Body of pancreas (tissue), 4 donors: Measurements from ENCODE around the gene SPATS2. TPM values are rescaled to one million over a fixed set of nuclear protein-coding genes. Genes with fewer than 3 reads are reported as not detected.

Experiments
- ATAC-seq: fragments of 150-250 bp; one replicate; pipeline ENCODE4 v1.9.1; 2016
- DNase-seq, 4 donors: peaks; one replicate each; pipeline ENCODE4 v3.0.0-alpha.2; 2019
- H3K27ac ChIP-seq, 4 donors: fragments of 200-600 bp; sonication (generic); 1 replicate in 3 of 4; 2 replicates in 1 of 4; pipeline versions ENCODE4 v1.5.1 to v1.6.1; 2016 to 2019; ENCODE audit warnings: mild to moderate bottlenecking in 1 of 4, mixed read lengths in 1 of 4, moderate library complexity in 1 of 4
- H3K27me3 ChIP-seq, 2 donors: fragments of 200-600 bp; sonication (generic); one replicate each; pipeline ENCODE4 v1.6.0; 2016; ENCODE audit warnings: mild to moderate bottlenecking in 1 of 2
- H3K36me3 ChIP-seq, 2 donors: fragments of 200-600 bp; sonication (generic); replicated peaks in 1 of 2; 2 replicates each; pipeline ENCODE4 v1.5.1; 2016; ENCODE audit warnings: low read depth in 2 of 2; ENCODE audit not compliant: insufficient read depth in 1 of 2
- H3K4me1 ChIP-seq: fragments of 200-600 bp; sonication (generic); one replicate; pipeline ENCODE4 v1.6.0; 2016
- H3K4me3 ChIP-seq, 2 donors: fragments of 200-600 bp; sonication (generic); 1 replicate in 1 of 2; 2 replicates in 1 of 2; pipeline ENCODE4 v1.5.1; 2016 to 2019
- H3K9me3 ChIP-seq, 3 donors: fragments of 200-600 bp; sonication (generic); 1 replicate in 2 of 3; 2 replicates in 1 of 3; pipeline ENCODE4 v1.5.1; 2016
- CTCF ChIP-seq, 7 experiments: fragments of 450-650 bp in 4 of 7; fragments of 200-600 bp in 3 of 7; sonication (generic) in 3 of 7; IDR thresholded peaks; one replicate each; pipeline ENCODE4 v1.5.1; 2016 to 2019; ENCODE audit warnings: antibody characterized with exemption in 7 of 7
- POLR2A ChIP-seq, 3 donors: fragments of 450-650 bp; IDR thresholded peaks; one replicate each; pipeline ENCODE4 v1.6.1; 2016; ENCODE audit warnings: antibody characterized with exemption in 3 of 3, mild to moderate bottlenecking in 2 of 3
- WGBS, 2 donors: methylation state at CpG; one replicate each; pipeline ENCODE4 v1.1.5; 2017; 5-methylcytosine and 5-hydroxymethylcytosine counted together
- intact Hi-C: fragments of 100-400 bp; cut with DNase I; formaldehyde crosslinking; loops from one replicate; pipeline ENCODE4 v1.15.1; 2023
- total RNA-seq, 2 donors: library from RNA; depleted of rRNA; stranded (reverse); fragments of >200 nt; gene quantifications; one replicate each; pipeline ENCODE4 v1.1.0, GENCODE V29; 2016

Gene SPATS2
- total RNA-seq, 2 donors from 2014 or later = 10.9 to 17.5 TPM

GRCh38 chr12:49362077-49362476, 5.2 kb upstream of the SPATS2 start:
- no peaks in the 10 kb centered on the region for H3K27me3 ChIP-seq
- DNase-seq (no peak), ATAC-seq (no peak)
- no peak overlapping the region for H3K27ac ChIP-seq
- TF ChIP-seq POLR2A (IDR thresholded peaks at IDR 0.05) (no peak), CTCF (IDR thresholded peaks at IDR 0.05) (no peak)
- peaks cover 9% of the 10 kb centered on the region for H3K4me1 ChIP-seq
- 95 to 100% methylated on average over 1 of the region's 1 CpG for WGBS, 2 donors
- no peak overlapping the region for H3K4me3 ChIP-seq
- H3K36me3 ChIP-seq = no peaks in the 10 kb centered on the region
- no peaks in the 10 kb centered on the region for H3K9me3 ChIP-seq
- intact Hi-C loops = loop anchor here (10.0 kb wide), 2 partner anchors 143 to 213 kb away; no protein-coding TSS in a partner anchor

DNA sequence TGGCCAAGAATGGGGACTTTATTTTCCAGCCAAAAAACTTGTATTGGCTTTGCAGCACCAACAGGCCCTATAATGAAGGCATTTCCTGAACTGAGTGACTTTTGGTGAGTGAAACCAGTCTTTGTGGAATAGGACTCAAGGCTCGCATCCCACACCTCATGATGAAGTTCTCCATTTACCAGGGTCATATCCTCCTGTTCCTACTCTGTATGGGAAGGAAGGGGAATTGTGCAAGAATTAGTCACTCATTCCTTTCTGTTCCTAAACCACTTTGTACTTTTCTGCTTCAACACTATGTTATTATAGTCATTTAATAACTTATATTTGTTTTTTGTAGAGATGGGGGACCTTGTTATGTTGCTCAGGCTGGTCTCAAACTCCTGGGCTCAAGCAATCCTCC, 2.3 kb upstream of the SPATS2 start:
- Histone ChIP-seq H3K27ac (peak overlapping the region in 1 of 4 donors; percentile 22), H3K4me3 (no peak overlapping the region), H3K36me3 (no peaks in the 10 kb centered on the region), H3K9me3 (no peaks in the 10 kb centered on the region), H3K4me1 (peaks cover 24% of the 10 kb centered on the region), H3K27me3 (no peaks in the 10 kb centered on the region)
- ATAC-seq (no peak), DNase-seq (peak in 1 of 4 donors; percentile 41)
- intact Hi-C loops = loop anchor here (10.0 kb wide), 2 partner anchors 140 to 210 kb away; no protein-coding TSS in a partner anchor
- 70 to 100% methylated on average over 1 of the region's 1 CpG for WGBS, 2 donors
- no peak for TF ChIP-seq POLR2A (IDR thresholded peaks at IDR 0.05)
- TF ChIP-seq CTCF (IDR thresholded peaks at IDR 0.05) = no peak

DNA sequence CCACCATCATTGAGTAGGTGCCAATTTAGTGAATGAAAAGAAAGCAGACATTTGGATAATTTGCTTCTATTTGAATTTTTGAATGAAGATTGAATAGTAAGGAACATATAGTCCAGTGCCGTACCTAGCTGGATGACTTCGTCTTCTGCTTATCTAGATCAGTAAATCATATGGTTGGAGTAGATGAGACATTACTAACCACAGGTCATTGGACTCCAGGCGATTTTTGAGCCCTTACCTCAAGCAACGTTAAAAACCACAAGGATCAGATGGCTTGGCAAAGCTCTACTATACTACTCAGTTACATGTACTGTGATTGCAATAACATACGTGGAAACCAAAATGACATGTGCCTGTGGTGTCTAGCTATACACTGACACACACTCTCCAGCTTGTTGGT, 1.7 kb upstream of the SPATS2 start:
- intact Hi-C loops = loop anchor here (10.0 kb wide), 2 partner anchors 139 to 209 kb away; no protein-coding TSS in a partner anchor
- TF ChIP-seq CTCF (IDR thresholded peaks at IDR 0.05) (no peak), POLR2A (IDR thresholded peaks at IDR 0.05) (no peak)
- 66 to 73% methylated on average over 5 of the region's 5 CpGs for WGBS, 2 donors
- no peaks in the 10 kb centered on the region for H3K27me3 ChIP-seq
- DNase-seq (no peak), ATAC-seq (no peak)
- H3K9me3 ChIP-seq = no peaks in the 10 kb centered on the region
- H3K4me1 ChIP-seq = peaks cover 28% of the 10 kb centered on the region
- H3K4me3 ChIP-seq = no peak overlapping the region
- H3K36me3 ChIP-seq = no peaks in the 10 kb centered on the region
- H3K27ac ChIP-seq = no peak overlapping the region

DNA sequence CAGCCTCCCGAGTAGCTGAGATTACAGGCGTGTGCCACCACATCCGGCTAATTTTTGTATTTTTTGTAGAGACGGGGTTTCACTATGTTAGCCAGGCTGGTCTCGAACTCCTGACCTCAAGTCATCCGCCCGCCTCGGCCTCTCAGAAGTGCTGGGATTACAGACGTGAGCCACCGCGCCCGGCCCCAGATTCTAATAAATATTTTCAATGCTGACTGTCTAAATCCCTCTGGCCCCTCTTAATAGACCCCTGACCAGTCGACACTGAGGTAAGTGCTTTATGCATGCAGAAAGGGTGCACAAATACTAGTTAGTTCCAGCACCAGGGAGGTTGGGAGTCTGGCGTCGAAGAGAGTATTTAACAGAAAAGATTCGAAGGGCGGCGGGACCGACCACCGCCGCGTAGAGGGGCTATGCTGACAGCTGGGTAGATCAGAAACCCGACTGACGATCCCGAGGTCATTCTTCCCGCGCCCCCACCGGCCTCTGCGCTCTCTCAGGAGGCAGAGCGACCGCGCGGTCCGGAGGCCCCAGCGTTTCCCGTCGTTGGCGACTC, 1.1 kb upstream of the SPATS2 start:
- Histone ChIP-seq H3K9me3 (no peaks in the 10 kb centered on the region), H3K4me3 (peak overlapping the region; percentile 15 to 83), H3K4me1 (peaks cover 28% of the 10 kb centered on the region), H3K27me3 (no peaks in the 10 kb centered on the region), H3K27ac (peak overlapping the region; percentile 80 to 96 (median 88)), H3K36me3 (no peaks in the 10 kb centered on the region)
- DNase-seq = no peak
- intact Hi-C loops = loop anchor here (10.0 kb wide), 2 partner anchors 139 to 209 kb away; no protein-coding TSS in a partner anchor
- 9 to 21% methylated on average over 22 to 38 of the region's 38 CpGs for WGBS, 2 donors
- TF ChIP-seq POLR2A (IDR thresholded peaks at IDR 0.05) (no peak), CTCF (IDR thresholded peaks at IDR 0.05) (no peak)
- ATAC-seq = peak; percentile 36
